ENCODE data around the gene PTCHD4.

Gene PTCHD4

GRCh38 chr6:48067148-48067712, 43.8 kb downstream of the PTCHD4 start:
- DNase-seq, result no peak
- in situ Hi-C loops (cut with MboI; ENCODE audit: low pct_unique_long_range_greater_than_20kb, low sequenced_read_pairs), result no loop called here

GRCh38 chr6:48061265-48061990, 49.6 kb downstream of the PTCHD4 start:
- in situ Hi-C loops (cut with MboI; ENCODE audit: low pct_unique_long_range_greater_than_20kb, low sequenced_read_pairs), result no loop called here
- DNase-seq, result no peak
